D721Med (cell line): Measurements from ENCODE around the gene TAF4.
"Not testable (repeated sequence)": the region's sequence is repeated elsewhere in the genome, so short reads cannot be mapped to it uniquely, and the experiment has no call there.

ENCODE experiments used
- DNase-seq: peaks from one replicate; pipeline ENCODE4 v3.0.0; 2011; ENCODE audit warnings: low spot score; ENCODE audit not compliant: insufficient read length
- FAIRE-seq: peaks from 2 replicates; lab custom pipeline; 2011; peaks lifted over from hg19 to GRCh38; lab: Jason Lieb, UNC
- TF ChIP-seq, protein P1 (sequence below): IDR thresholded peaks from 2 replicates; pipeline ENCODE4 v1.5.1; 2012; ENCODE audit warnings: mild to moderate bottlenecking, control low read depth; ENCODE audit not compliant: insufficient read depth; ENCODE audit errors: missing control alignments

Gene TAF4

DNA sequence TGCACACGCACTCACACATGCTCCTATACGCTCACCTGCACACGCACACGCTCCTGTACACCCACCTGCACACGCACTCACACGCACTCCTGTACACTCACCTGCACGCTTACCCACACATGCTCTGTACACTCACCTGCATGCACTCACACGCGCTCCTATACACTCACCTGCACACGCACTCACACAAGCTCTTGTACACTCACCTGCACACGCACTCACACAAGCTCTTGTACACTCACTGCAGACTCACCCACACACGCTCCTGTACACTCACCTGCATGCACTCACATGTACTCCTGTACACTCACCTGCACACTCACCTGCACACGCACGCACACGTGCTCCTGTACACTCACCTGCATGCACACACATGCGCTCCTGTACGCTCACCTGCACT lies 22.0 kb upstream of the TAF4 start:
- no peak for FAIRE-seq

DNA sequence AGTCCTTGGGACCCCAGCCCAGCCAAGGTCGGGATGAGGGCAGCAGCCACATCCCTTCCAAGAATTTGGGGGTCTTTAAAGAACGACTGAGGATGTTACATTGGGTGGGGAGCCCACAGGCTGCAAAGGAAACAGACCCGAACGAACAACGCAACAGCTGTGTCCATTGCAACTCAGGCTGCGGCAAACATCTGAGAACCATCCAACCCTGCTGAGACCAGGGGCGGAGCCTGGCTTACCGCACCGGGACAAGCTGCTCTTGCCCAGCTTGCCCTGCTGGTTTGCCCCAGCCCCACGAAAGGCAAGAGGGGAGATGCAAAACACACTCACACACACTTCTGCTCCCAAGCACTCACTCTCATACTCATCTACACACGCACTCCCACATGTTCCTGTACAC lies 21.5 kb upstream of the TAF4 start:
- TF ChIP-seq, protein P1, sequence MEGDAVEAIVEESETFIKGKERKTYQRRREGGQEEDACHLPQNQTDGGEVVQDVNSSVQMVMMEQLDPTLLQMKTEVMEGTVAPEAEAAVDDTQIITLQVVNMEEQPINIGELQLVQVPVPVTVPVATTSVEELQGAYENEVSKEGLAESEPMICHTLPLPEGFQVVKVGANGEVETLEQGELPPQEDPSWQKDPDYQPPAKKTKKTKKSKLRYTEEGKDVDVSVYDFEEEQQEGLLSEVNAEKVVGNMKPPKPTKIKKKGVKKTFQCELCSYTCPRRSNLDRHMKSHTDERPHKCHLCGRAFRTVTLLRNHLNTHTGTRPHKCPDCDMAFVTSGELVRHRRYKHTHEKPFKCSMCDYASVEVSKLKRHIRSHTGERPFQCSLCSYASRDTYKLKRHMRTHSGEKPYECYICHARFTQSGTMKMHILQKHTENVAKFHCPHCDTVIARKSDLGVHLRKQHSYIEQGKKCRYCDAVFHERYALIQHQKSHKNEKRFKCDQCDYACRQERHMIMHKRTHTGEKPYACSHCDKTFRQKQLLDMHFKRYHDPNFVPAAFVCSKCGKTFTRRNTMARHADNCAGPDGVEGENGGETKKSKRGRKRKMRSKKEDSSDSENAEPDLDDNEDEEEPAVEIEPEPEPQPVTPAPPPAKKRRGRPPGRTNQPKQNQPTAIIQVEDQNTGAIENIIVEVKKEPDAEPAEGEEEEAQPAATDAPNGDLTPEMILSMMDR = no peak
- no peak for DNase-seq
- FAIRE-seq = no peak

More for the DNA sequence above, 22.0 kb upstream of the TAF4 start:
- DNase-seq = no peak
- TF ChIP-seq, protein P1 = no peak

DNA sequence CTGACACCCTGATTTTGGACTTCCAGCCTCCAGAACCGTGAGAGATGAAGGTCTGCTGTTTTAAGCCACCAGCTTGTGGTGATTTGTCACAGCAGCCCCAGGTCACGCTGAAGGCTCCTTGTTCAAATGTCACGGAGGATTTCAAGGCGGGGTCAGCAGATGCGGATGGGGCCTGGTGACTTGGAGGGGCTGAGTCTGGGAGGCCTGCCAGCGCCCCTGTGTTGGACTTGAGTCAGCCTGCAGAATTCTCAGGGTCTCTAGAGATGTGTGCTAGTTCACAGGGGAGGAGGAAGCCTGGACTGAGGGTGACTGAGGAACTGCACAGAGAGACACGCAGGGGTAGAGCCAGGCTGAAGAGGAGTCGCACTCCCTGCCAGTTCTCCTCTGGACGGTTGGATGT lies 19.5 kb upstream of the TAF4 start:
- TF ChIP-seq, protein P1 = no peak
- FAIRE-seq (no peak), DNase-seq (no peak)

DNA sequence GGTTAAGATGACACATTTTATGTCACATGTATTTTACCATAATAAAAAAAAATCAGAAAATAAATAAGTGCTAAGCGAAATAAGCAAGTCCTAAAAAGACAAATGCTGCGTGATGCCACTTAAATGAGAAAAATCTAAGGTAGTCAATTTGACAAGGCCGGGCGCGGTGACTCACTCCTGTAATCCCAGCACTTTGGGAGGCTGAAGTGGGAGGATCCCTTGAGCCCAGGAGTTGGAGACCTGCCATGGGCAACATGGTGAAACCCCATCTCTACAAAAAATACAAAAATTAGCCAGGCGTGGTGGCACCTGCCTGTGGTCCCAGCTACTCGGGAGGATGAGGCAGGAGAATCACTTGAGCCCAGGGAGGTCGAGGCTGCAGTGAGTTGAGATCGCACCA lies 18.5 kb upstream of the TAF4 start:
- not testable (repeated sequence) for DNase-seq, FAIRE-seq

DNA sequence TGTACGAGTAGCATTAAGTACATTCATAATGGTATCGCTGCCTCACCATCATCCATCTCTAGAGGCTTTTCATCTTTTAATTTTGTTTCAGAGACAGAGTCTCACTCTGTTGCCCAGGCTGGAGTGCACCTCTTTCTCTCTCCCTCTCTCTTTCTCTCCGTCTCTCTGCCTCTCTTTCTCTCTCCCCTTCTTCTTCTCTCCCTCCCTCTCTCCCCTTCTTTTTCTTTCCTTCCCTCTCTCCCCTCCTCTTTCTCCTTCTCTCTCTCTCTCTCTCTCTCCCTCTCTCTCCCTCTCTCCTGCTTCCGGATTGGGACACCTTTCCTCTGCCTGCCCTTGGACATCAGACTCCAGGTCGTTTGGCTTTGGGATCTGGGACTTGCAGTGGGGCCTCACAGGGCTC lies 17.6 kb upstream of the TAF4 start:
- no peak for DNase-seq
- FAIRE-seq = no peak
- TF ChIP-seq, protein P1 = no peak

DNA sequence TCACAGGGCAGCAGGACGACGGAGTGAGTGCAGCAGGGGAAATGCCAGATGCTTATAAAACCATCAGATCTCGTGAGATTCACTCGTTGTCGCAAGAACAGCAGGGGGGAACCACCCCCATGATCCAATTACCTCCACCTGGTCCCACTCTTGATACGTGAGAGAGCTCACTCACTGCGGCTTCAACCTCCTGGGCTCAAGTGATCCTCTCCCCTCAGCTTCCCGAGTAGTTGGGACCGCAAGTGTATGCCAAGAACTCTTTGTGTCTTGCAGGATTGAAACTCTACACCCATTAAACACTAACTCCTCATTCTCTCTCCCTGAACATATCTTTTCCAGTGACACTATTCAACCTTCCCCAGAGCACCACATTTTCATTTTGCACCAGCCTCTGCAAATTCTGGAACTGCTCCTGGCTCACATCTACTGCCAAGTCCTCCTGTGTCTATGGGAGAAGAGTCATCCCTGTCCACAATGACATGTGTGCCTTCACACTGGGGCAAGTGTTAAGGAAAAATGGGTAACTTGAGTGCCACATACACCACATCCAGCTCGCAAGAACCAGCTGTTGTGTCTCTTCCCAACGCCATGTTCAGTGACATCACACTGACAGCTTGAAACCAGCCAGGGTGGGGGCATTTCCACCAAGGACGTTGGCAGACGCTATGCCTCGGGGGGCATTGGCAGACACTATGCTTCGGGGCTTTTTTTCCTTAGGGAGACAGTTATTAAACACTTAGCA lies 14.7 kb upstream of the TAF4 start:
- FAIRE-seq (no peak), DNase-seq (no peak)
- TF ChIP-seq, protein P1 = no peak

DNA sequence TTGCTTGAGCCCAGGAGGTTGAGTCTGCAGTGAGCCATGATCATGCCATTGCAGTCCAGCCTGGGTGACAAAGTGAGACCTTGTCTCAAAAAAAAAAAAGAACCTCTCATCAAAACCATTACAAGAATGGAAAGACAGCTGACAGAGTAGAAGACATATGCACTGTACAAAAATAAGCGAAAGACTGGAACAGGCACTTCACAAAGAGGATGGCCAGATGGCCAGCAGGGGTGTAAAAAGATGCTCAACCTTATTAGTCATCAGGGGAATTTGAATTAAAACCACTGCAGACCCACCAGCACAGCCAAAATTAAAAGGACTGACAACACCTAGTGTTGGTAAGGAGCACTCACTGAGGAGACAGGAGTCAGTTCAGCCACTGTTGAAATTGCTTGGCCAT lies 13.5 kb upstream of the TAF4 start:
- FAIRE-seq (no peak), DNase-seq (no peak)
- TF ChIP-seq, protein P1 = no peak

DNA sequence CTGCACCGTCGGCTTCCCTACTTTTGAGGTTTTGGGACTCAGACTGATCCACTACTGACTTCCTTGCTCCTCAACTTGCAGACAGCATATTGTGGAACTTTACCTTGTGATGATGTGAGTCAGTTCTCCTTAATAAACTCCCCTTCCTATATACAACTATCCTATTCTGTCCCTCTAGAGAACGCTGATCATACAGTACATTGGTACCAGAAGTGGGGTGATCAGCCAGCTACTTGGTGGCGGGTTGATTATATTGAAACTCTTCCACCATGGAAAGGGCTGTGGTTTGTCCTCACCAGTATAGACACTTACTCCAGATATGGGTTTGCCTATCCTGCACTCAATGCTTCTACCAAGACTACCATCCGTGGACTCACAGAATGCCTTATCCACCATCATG lies 7.6 kb upstream of the TAF4 start:
- FAIRE-seq = no peak

DNA sequence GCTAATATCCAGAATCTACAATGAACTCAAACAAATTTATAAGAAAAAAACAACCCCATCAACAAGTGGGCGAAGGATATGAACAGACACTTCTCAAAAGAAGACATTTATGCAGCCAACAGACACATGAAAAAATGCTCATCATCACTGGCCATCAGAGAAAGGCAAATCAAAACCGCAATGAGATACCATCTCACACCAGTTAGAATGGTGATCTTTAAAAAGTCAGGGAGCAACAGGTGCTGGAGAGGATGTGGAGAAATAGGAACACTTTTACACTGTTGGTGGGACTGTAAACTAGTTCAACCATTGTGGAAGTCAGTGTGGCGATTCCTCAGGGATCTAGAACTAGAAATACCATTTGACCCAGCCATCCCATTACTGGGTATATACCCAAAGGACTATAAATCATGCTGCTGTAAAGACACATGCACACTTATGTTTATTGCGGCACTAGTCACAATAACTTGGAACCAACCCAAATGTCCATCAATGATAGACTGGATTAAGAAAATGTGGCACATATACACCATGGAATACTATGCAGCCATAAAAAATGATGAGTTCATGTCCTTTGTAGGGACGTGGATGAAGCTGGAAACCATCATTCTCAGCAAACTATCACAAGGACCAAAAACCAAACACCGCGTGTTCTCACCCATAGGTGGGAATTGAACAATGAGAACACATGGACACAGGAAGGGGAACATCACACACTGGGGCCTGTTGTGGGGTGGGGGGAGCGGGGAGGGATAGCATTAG lies 6.2 kb upstream of the TAF4 start:
- not testable (repeated sequence) for DNase-seq, FAIRE-seq

More for the DNA sequence above, 7.6 kb upstream of the TAF4 start:
- DNase-seq = no peak
- TF ChIP-seq, protein P1 = no peak
